Ureter (tissue), 1 donor: ENCODE data around the gene TRIM67. TPM values are rescaled to one million over a fixed set of nuclear protein-coding genes. Genes with fewer than 3 reads are reported as not detected.
"Not testable (repeated sequence)": the region's sequence is repeated elsewhere in the genome, so short reads cannot be mapped to it uniquely, and the experiment has no call there.

ENCODE experiments used
- DNase-seq: peaks from one replicate; pipeline ENCODE4 v3.0.0-alpha.2; 2020; ENCODE audit warnings: low spot score
- total RNA-seq: library from RNA; stranded (reverse); gene quantifications from one replicate; pipeline ENCODE4 v1.2.4, GENCODE V29; 2023
- donor health status: DM: yes; HTN: yes; CAD: no.

Gene TRIM67
- total RNA-seq, 1 donor from 2014 or later, result not detected

DNA sequence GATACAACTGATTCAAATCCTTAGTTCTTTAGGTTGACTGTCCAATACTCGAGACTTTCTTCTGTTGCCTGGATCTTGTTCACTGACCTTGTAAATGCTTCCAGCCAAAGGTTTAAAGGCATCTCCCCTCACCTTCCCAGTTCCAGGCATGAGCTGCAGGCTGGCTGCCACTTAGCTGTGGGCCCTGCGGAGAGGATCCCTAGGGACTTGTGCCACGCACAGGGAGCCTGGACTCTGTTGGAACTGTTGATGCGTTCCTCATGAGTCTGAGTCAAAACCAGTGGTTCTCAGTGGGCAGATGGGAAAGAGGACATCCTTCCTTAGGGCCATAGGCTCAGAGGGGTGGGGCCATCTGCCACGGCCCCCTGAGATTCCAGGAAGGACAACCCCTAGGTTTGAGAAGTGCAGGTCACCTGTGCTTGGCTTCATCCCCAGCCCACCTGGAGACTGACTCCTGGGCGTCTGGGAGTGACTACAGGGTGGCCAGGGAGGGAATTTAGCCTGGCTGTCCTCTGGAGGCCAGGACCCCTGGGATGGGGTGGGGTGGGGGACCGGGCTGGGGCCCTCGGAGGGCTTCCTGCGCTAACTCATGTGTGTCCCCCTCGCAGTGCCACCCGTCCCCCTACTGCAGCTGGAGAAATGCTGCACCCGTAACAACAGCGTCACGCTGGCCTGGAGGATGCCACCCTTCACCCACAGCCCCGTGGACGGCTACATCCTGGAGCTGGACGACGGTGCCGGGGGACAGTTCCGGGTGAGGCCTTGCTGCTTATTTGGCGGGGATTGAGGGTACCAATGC is 41.6 kb downstream of the TRIM67 start:
- no peak for DNase-seq

GRCh38 chr1:231206856-231207255 is 45.0 kb downstream of the TRIM67 start:
- DNase-seq, result no peak

DNA sequence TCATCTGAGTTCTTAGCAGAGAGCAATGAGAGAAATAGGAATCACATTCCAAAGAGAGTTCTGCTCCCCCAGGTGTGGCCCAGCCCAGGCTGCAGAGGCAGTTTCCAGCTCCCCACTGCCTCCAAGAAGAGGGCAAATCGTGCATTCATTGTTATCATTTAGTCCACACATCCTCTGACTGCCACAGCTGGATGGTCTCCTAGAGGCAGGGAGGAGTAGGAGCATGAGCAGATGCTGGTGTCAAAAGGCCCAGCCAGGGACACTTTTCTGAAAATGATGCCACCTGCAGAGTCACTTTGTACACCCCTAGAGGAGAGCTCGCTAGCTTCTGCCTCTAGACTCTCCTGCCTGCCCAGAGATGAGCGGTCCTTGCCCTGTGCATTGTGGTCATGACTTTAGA is 45.6 kb downstream of the TRIM67 start:
- no peak for DNase-seq

DNA sequence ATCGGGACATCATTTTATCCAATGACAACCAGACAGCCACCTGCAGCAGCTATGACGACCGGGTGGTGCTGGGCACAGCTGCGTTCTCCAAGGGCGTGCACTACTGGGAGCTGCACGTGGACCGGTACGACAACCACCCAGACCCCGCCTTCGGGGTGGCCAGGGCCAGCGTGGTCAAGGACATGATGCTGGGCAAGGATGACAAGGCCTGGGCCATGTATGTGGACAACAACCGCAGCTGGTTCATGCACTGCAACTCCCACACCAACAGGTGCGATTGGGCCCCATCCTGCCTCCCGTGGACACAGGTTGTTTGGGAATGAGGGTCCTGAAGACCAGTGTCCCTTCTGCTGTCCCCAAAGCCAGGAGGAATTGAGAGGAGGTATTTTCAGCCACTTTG is 47.1 kb downstream of the TRIM67 start:
- no peak for DNase-seq

DNA sequence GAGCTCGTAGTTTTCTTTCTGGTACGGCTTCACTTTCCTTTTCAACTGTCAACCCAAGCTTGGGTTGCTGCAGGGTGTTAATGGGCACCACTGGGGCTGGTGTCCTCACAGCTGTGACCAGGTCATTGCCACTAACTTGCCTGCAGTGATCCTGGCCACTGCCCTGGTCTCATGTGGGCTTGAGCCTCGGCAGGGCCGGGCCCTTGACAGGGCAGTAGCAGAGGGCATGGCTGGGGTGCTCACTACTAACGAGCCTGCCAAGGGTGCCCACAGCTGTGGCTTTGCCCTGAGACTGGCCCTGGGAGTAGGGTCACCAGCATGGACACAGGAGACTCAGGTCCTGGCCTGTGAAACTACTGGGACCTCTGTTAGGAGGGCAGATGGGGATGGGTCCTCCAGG is 47.7 kb downstream of the TRIM67 start:
- DNase-seq, result no peak

DNA sequence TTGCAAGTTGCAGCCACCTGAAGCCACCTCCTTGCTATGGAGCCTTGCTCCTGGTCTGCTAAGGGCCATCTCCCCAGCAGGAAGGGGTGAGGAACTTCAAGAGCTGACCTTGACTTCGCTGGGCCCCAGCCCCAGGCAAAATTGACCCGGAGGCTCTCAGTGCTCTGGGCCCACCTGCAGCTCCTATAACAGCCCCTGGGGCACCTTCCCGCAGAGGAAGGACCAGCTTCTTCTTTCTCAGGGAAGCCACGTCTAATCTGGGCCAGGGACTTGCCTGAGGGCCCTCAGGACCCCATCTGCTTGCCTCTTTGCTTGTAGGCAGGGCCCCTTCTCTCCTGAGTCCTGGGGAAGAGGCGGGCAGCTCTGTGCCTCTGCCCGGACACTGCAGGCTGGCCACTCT is 48.3 kb downstream of the TRIM67 start:
- no peak for DNase-seq

GRCh38 chr1:231211005-231211857 is 49.4 kb downstream of the TRIM67 start:
- peak; percentile 85 for DNase-seq

- not testable (repeated sequence) for DNase-seq
These were observed 50.4 kb downstream of the TRIM67 start for GRCh38 chr1:231212301-231212700.

DNA sequence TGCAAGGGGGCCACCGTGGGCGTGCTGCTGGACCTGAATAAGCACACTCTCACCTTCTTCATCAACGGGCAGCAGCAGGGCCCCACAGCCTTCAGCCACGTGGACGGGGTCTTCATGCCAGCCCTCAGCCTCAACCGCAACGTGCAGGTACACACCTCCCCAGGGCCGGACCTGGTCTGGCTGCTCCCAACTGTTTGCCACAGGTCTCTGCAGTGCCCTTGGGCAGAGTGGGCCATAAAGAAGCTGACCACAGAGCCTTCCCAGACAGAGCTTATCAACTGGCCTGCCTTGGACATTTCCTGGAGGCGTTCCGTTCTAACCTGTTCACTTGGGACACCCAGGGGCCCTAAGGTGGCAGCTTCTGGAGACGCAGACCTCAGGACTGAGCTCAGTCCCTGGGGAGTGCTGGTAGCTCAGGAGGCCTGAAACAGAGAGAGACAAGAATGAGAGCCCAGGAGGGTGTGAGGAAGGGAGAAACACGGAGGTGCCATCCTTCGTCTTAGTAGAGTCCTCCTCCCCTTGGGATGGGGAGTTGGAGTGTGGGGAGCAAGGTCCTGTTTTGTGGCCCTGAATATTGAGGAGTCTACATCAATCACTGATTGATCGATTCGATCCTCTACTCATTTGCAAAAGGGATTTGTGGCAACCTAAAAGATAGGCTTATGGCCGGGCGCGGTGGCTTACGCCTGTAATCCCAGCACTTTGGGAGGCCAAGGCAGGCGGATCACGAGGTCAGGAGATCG is 52.1 kb downstream of the TRIM67 start:
- DNase-seq, result no peak

- DNase-seq, result no peak
These were observed 53.2 kb downstream of the TRIM67 start for GRCh38 chr1:231214918-231215680.

- no peak for DNase-seq
These were observed 54.0 kb downstream of the TRIM67 start for GRCh38 chr1:231215681-231216385.

GRCh38 chr1:231216498-231216897 is 54.6 kb downstream of the TRIM67 start:
- no peak for DNase-seq

DNA sequence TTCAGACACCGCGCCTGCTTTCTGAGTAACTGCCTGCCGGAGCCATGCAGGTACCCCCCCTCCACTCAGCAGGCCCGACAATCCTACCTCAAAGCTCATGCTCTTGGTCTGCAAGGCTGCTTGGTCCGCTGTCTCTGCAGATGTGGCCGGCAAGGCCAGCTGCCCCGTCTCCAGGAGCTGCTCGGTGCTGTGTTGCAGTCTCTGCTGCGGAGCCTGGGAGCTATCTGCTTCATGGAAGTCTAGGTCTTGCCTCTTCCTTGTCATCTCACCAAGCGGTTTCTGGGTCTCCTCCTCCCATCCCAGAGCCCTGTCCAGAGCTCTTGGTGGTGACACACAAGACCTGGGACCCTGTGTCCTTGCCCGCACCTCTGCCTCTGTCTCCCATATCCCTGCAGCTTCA is 55.2 kb downstream of the TRIM67 start:
- DNase-seq, result no peak

DNA sequence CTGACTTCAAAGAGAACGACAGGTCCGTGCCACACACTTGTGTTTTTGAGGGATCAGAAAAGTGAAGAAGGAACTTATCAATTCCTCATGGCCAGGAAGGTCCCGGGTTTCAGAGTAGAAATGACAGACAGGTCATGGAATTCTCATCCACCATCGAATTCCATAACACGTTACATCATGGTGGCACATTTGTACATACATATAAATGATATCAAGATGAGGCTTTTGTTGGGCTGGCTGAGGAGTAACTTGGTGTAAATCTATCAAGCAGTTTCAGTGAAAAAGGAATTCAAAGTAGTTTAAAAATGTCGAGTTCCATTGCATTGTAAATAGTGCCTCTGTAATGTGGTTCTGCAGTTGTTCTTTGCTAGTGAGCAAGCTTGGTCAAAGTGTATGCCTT is 56.2 kb downstream of the TRIM67 start:
- DNase-seq, result no peak

DNA sequence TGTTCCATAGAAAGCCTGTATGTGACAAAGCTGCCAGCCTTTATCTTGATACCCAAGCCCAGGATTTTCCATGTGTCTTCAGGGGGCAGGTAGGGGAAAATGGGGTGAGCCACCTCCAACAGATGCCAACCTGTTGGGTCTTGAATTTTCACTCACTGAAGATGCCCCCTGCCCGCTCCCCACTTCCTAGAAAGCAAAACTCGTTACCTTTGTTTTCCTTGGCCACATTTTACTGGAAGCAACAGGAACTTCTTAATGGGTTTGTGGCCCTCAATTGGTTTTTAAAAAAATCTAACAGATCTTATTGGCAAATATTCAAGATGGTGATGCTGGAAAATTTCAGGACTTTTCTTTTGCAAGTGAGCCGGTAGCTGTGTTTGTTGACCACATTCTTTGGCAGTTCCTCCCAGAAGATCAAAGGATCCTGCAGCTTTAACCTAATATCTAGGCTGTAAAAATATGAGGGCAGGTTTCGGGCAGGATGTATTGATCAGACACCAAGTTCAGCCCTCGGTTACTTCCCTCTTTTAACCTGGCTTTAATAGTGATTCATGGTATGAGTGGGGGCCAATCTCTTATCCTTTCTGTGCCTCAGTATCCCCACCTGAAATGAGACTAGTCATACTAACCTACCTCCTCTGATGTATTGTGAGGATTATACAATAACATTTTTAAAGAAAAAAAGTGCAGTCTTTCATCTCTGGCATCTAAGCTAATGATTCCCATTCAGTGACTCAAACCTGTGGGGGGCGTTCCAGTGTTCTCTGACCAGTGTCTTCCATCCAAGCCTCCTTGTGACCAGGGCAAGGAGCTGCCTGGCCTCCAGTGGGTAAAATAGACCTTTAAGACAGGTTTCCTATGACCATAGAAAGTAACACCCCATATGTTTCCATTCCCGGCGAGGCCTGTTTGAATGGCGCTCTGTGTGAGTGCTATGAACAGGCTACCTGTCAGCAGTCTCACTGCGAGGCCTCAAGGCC is 57.9 kb downstream of the TRIM67 start:
- no peak for DNase-seq

- no peak for DNase-seq
These were observed 58.9 kb downstream of the TRIM67 start for GRCh38 chr1:231220801-231221200.

DNA sequence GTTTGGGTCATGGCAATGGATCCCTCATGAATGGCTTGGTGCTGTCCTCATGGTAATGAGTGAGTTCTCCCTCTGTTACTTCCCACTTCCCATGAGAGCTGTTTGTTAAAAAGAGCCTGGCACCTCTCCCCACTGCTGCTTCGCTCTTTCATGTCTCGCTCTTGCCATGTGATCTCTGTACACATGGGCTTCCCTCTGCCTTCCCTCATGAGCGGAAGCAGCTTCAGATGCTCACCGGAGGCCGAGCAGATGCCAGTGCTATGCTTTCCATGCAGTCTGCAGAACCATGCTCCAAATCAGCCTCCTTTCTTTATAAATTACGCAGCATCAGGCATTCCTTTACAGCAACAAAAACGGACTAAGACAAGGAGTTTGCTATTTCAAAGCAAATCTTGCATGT is 64.3 kb downstream of the TRIM67 start:
- no peak for DNase-seq

DNA sequence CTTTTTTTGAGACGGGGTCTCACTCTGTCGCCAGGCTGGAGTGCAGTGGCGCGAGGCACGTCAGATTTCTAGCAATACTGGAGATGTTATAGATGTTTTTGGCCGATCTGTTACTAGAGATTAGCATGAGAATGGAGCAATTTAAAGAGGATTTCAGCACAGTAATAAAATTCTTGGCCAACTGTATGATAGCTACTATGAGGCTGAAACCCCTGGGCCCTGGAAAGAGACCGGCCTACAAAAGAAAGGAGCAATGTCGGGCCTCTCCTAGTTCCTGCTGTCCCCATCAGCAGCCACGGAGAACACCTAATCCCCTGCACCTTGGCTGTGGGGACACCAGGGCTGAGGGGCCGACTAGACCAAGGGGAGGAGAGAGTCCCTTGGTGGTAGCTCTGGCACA is 69.7 kb downstream of the TRIM67 start:
- no peak for DNase-seq

GRCh38 chr1:231232870-231233734 is 71.2 kb downstream of the TRIM67 start:
- no peak for DNase-seq
